IgD-negative memory B cell (primary cell): ENCODE measurements around the gene IRF7. TPM values are rescaled to one million over a fixed set of nuclear protein-coding genes. Genes with fewer than 3 reads are reported as not detected.

Experiments
- H3K27ac Mint-ChIP-seq, 3 donors: one replicate each; pipeline ENCODE4 v1.8.0; 2020 to 2022; ENCODE audit warnings: mild to moderate bottlenecking in 3 of 3, mixed read lengths in 3 of 3, moderate library complexity in 1 of 3
- H3K27me3 Mint-ChIP-seq: one replicate; pipeline ENCODE4 v1.8.0; 2021; ENCODE audit warnings: mixed read lengths
- H3K36me3 Mint-ChIP-seq: one replicate; pipeline ENCODE4 v1.8.0; 2020; ENCODE audit warnings: mild to moderate bottlenecking, mixed read lengths
- H3K4me1 Mint-ChIP-seq, 3 donors: one replicate each; pipeline ENCODE4 v1.8.0; 2020 to 2022; ENCODE audit warnings: mixed read lengths in 3 of 3, mild to moderate bottlenecking in 1 of 3
- H3K4me3 Mint-ChIP-seq, 4 donors: one replicate each; pipeline ENCODE4 v1.8.0; 2020 to 2022; ENCODE audit warnings: mild to moderate bottlenecking in 4 of 4, mixed read lengths in 4 of 4, moderate library complexity in 3 of 4
- H3K9me3 Mint-ChIP-seq, 3 donors: one replicate each; pipeline ENCODE4 v1.8.0; 2020 to 2021; ENCODE audit warnings: mixed read lengths in 3 of 3, mild to moderate bottlenecking in 1 of 3
- polyA plus RNA-seq: library from polyadenylated mRNA; unstranded; fragments of 300-500 nt; fragmentation: Illumina TruSeq; gene quantifications from one replicate; pipeline ENCODE4 v1.2.3, GENCODE V29; 2021

The IRF7 gene
- polyA plus RNA-seq, 1 donor from 2014 or later, result 103 TPM

DNA sequence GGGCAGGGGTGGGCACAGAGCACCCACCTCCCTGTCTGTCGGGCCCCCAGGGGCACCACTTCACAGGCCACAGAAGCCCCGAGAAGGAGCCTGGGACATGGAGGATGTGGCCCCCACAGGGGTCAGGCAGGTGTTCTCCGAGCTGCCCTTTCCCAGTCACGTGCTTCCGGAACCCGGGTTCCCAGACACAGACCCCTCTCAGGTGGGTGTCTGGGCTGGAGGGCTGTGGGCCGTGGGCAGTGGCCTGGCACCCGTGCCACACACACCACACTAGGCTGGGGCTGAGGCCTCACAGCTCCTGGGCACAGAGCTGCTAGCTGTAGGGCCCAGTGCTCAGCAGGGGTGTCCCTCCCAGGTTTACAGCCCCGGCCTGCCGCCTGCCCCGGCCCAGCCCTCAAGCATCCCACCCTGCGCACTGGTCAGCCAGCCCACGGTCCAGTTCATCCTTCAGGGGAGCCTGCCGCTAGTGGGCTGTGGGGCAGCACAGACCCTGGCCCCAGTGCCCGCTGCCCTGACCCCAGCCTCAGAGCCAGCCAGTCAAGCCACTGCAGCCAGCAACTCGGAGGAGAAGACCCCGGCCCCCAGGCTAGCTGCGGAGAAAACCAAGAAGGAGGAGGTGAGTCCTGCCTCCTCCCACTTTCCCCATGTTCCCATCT lies 5.5 kb downstream of the IRF7 start:
- Mint-ChIP-seq H3K27me3 (no peaks in the 10 kb centered on the region), H3K36me3 (peaks cover 4% of the 10 kb centered on the region), H3K9me3 (no peaks in the 10 kb centered on the region), H3K4me3 (no peak overlapping the region), H3K27ac (peak overlapping the region in 1 of 3 donors; percentile 86), H3K4me1 (peaks cover 2 to 4% (median 2%) of the 10 kb centered on the region in 3 donors)

DNA sequence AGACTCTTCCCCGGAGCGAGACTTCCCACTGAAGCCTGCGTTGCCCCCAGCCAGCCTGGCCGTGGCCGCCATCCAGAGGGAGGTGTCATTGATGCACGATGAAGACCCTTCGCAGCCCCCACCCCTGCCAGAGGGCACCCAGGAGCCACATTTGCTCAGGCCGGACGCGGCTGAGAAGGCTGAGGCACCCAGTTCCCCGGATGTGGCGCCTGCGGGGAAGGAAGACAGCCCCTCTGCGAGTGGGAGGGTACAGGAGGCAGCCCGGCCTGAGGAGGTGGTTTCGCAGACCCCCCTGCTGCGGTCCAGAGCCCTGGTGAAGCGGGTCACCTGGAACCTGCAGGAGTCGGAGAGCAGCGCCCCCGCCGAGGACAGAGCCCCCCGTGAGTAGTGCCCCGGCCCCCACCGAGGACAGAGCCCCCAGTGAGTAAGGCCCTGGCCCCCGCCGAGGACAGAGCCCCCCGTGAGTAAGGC lies 6.4 kb downstream of the IRF7 start:
- H3K4me1 Mint-ChIP-seq, result peaks cover 2 to 4% (median 2%) of the 10 kb centered on the region in 3 donors
- no peaks in the 10 kb centered on the region for H3K9me3 Mint-ChIP-seq
- H3K27me3 Mint-ChIP-seq, result no peaks in the 10 kb centered on the region
- H3K27ac Mint-ChIP-seq, result no peak overlapping the region
- peaks cover 5% of the 10 kb centered on the region for H3K36me3 Mint-ChIP-seq
- no peak overlapping the region for H3K4me3 Mint-ChIP-seq

DNA sequence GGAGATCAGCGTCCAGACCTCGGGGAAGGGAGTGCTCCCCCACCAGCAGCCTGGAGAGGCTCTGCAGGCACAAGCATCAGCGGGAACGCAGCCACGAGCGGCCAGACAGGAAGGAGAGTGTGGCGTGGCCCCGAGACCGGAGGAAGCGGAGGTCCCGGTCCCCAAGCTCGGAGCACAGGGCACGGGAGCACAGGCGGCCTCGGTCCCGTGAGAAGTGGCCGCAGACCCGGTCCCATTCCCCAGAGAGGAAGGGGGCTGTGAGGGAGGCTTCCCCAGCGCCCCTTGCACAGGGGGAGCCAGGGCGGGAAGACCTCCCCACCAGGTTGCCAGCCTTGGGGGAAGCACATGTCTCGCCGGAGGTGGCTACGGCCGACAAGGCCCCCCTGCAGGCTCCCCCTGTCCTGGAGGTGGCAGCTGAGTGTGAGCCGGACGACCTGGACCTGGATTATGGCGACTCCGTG lies 6.9 kb downstream of the IRF7 start:
- Mint-ChIP-seq H3K27me3 (no peaks in the 10 kb centered on the region), H3K36me3 (peaks cover 5% of the 10 kb centered on the region), H3K4me1 (peaks cover 0 to 4% (median 2%) of the 10 kb centered on the region in 3 donors), H3K4me3 (no peak overlapping the region), H3K27ac (peak overlapping the region in 1 of 3 donors; percentile 80), H3K9me3 (no peaks in the 10 kb centered on the region)

DNA sequence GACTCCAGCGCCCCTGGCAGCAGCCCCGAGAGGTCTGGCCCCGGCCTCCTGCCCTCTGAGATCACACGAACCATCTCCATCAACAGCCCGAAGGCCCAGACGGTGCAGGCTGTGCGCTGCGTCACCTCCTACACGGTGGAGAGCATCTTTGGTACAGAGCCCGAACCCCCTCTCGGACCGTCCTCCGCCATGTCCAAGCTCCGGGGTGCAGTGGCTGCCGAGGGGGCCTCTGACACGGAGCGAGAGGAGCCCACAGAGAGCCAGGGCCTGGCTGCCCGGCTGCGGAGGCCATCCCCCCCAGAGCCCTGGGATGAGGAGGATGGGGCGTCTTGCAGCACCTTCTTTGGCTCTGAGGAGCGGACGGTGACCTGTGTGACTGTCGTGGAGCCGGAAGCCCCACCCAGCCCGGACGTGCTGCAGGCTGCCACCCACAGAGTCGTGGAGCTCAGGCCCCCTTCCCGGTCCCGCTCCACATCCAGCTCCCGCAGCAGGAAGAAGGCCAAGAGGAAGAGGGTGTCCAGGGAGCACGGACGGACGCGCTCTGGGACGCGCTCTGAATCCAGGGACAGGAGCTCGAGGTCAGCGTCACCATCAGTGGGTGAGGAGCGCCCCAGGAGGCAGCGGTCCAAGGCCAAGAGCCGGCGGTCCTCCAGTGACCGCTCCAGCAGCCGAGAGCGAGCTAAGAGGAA lies 7.6 kb downstream of the IRF7 start:
- H3K4me3 Mint-ChIP-seq, result peak overlapping the region in 1 of 4 donors; percentile 33
- H3K36me3 Mint-ChIP-seq, result peaks cover 5% of the 10 kb centered on the region
- H3K27me3 Mint-ChIP-seq, result no peaks in the 10 kb centered on the region
- peak overlapping the region in 1 of 3 donors; percentile 80 for H3K27ac Mint-ChIP-seq
- H3K9me3 Mint-ChIP-seq, result no peaks in the 10 kb centered on the region
- peaks cover 0 to 4% (median 2%) of the 10 kb centered on the region in 3 donors for H3K4me1 Mint-ChIP-seq

DNA sequence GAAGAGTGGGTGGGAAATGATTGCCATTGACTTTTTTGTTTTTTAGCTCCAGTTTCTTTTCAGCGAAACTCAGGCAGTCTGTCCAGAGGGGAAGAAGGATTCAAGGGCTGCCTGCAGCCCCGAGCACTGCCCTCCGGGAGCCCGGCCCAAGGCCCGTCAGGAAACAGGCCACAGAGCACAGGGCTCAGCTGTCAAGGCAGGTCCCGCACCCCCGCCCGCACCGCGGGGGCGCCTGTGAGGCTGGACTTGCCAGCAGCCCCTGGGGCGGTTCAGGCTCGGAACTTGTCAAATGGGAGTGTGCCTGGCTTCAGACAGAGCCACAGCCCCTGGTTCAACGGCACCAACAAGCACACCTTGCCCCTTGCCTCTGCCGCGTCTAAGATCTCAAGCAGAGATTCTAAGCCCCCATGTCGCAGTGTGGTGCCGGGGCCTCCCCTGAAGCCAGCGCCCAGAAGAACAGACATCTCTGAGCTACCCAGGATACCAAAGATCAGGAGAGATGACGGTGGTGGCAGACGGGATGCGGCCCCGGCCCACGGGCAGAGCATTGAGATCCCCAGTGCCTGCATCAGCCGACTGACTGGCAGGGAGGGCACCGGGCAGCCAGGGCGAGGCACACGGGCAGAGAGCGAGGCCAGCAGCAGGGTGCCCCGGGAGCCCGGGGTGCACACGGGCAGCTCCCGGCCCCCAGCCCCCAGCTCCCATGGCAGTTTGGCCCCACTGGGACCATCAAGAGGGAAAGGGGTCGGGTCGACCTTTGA lies 8.6 kb downstream of the IRF7 start:
- Mint-ChIP-seq H3K27ac (peak overlapping the region in 1 of 3 donors; percentile 69), H3K36me3 (peaks cover 5% of the 10 kb centered on the region), H3K4me1 (peaks cover 0 to 3% (median 2%) of the 10 kb centered on the region in 3 donors), H3K27me3 (no peaks in the 10 kb centered on the region), H3K4me3 (no peak overlapping the region), H3K9me3 (no peaks in the 10 kb centered on the region)

DNA sequence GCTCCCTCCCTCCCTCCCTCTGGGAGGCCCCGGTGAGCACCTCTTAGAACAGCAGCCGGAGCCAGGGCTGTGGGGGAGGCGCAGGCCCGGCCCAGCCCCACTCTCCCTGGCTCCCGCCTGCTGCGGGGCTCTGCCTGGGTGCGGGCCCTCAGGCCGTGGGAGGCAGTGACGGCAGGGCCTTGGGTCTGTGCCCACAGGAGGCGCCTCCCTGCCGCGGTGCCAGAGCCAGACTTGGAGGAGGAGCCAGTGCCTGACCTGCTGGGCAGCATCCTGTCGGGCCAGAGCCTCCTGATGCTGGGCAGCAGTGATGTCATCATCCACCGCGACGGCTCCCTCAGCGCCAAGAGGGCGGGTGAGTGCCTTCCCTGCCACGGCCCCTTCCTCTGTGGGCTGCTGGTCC lies 9.5 kb downstream of the IRF7 start:
- no peak overlapping the region for H3K4me3 Mint-ChIP-seq
- H3K4me1 Mint-ChIP-seq, result peaks cover 0 to 2% (median 0%) of the 10 kb centered on the region in 3 donors
- no peak overlapping the region for H3K27ac Mint-ChIP-seq
- no peaks in the 10 kb centered on the region for H3K27me3 Mint-ChIP-seq
- H3K36me3 Mint-ChIP-seq, result peaks cover 5% of the 10 kb centered on the region
- H3K9me3 Mint-ChIP-seq, result no peaks in the 10 kb centered on the region

DNA sequence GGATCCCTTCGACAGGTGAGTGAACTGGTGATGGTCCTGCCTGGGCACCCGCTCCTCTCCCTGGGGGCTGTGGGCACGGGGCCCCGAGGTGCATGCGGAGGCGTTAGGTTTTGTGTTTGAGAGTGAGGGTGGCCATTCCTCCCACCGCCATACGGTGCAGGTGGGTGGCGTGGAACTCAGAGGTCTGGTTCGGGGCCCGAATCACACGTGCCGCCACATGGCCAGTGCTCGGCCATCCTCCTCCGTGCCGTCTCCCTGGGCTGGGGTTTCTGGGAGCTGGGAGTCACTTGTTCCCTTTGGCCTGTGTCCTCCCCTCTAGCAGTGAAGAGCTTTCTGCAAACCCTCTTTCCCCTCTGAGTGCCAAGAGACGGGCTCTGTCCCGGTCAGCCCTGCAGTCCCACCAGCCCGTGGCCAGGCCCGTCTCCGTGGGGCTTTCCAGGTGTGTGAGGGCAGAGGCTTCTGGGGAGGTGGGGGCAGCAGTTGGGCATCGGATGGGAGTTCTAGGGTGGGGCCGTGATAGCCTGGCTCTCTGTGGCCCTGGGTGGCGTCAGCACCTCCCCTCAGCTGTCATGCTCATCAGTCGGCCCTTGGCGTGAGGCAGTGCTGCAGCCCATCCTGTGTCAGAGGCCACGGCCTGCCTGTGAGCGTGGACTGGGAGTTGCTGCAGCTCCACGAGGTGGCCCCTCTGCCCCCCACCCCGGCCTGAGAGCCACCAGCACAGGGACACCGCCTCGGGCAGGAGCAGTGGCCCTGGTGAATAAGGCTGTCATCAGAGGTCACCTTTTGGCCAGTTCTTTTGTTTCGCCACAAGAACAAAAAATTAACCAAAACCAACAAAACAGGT lies 10.2 kb downstream of the IRF7 start:
- H3K27me3 Mint-ChIP-seq, result no peaks in the 10 kb centered on the region
- H3K4me3 Mint-ChIP-seq, result no peak overlapping the region
- peaks cover 0 to 2% (median 0%) of the 10 kb centered on the region in 3 donors for H3K4me1 Mint-ChIP-seq
- H3K27ac Mint-ChIP-seq, result peak overlapping the region in 2 of 3 donors; percentile 62 to 88
- no peaks in the 10 kb centered on the region for H3K9me3 Mint-ChIP-seq
- H3K36me3 Mint-ChIP-seq, result peaks cover 3% of the 10 kb centered on the region

DNA sequence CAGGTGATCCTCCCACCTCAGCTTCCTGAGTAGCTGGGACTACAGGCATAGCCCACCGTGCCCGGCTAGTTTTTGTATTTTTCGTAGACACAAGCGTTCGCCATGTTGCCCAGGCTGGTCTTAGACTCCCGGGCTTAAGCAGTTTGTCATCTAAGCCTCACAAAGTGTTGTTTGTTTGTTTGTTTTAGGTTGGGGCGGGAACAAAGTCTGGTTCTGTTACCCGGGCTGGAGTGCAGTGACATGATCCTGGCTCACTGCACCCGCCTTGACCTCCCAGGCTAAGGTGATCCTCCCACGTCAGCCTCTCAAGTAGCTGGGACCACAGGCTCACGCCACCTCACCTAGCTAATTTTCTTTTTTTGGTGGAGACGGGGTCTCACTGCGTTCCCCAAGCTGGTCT lies 12.6 kb downstream of the IRF7 start:
- no peak overlapping the region for H3K27ac Mint-ChIP-seq
- no peaks in the 10 kb centered on the region for H3K4me1 Mint-ChIP-seq
- peaks cover 3% of the 10 kb centered on the region for H3K36me3 Mint-ChIP-seq
- H3K9me3 Mint-ChIP-seq, result no peaks in the 10 kb centered on the region
- no peaks in the 10 kb centered on the region for H3K27me3 Mint-ChIP-seq
- H3K4me3 Mint-ChIP-seq, result no peak overlapping the region

DNA sequence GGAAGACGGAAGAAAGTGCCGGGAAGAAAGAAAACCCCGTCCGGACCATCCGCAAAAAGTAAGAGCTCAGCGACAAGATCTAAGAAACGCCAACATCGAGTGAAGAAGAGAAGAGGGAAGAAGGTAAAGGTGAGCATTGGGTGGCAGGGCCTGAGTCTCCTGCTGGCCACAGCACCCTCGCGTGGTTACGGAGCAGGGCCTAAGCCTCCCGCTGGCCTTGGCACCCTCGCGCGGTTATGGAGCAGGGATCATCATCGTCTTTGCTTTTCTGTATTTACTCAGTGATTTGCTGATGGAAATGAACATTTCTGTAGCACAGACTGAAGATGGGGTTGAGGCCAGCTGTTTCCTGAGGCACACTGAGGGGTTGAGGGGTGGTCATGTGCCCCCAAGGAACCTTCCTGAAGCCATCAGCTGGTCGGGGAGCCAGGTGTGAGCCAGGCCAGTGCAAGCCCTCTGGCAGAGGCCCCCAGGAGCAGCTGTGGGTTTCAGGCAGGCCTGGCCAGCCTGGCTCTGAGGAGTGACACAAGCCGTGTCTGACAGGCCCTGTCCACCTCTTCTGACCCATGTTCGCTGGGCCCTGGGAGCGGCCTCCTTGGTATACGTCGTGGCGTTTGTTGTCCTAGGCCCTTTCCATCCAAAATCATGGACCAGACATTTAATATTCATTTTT lies 14.0 kb downstream of the IRF7 start:
- Mint-ChIP-seq H3K4me1 (no peaks in the 10 kb centered on the region), H3K36me3 (peaks cover 3% of the 10 kb centered on the region), H3K4me3 (no peak overlapping the region), H3K27me3 (no peaks in the 10 kb centered on the region), H3K27ac (peak overlapping the region in 1 of 3 donors; percentile 47), H3K9me3 (no peaks in the 10 kb centered on the region)

DNA sequence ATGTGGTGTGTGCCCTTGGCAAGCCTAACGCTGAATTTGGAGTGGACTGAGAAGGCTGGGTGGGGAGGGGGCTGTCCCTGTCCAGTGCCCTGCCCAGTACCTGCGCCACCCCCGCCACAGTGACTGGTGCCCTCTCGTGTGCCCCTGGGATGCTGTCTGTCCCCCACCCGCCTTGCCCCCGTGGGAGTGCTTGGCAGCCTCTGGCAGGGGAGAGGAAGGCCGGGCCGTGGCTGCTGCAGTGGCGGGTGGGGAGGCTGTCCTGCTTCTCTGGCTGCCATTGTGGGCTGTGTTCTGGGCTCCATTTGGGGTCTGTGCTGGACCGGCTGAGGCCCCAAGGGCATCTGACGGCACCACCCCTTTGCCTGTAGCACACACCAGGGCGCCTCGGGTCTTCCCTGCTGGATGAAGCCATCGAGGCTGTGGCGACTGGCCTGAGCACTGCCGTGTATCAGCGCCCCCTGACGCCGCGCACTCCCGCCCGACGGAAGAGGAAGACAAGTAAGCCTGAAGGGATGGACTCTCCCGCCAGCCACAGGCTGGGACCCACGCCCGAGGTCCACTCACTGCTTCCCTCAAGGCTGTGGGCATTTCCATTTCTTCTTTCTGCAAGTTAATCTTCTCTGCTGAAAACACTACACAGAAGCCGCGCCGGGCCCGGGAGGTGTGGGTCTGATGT lies 17.6 kb downstream of the IRF7 start:
- H3K27me3 Mint-ChIP-seq, result no peaks in the 10 kb centered on the region
- H3K4me3 Mint-ChIP-seq, result peak overlapping the region in 1 of 4 donors; percentile 3

DNA sequence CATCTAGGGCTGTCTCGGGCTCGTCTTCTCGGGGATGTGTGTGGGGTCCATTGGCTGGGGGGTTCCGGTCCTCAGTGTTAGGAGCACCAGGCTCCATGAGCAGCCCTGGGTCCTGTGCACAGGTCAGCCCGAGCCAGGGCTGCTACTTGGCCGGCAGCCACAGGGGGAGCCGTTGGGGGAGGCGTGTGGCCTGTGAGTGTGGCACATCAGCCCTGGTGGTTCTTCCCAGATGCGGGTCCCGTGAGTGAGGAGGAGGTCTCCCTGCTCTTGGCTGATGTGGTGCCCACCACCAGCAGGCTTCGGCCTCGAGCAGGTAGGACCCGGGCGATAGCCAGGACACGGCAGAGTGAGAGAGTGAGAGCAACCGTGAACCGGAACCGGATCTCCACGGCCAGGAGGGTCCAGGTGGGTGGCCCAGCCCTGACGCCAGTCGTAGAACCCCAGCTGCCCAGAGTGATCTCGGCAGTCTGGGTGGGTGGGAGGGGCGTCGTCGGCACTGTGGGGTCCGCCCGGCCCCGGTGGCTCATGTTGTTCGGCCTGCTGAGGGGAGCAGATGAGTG lies 18.5 kb downstream of the IRF7 start:
- Mint-ChIP-seq H3K36me3 (peaks cover 6% of the 10 kb centered on the region), H3K4me3 (no peak overlapping the region), H3K9me3 (no peaks in the 10 kb centered on the region), H3K4me1 (no peaks in the 10 kb centered on the region), H3K27ac (no peak overlapping the region), H3K27me3 (no peaks in the 10 kb centered on the region)

More for the DNA sequence above, 17.6 kb downstream of the IRF7 start:
- Mint-ChIP-seq H3K9me3 (no peaks in the 10 kb centered on the region), H3K4me1 (no peaks in the 10 kb centered on the region), H3K36me3 (peaks cover 6% of the 10 kb centered on the region), H3K27ac (no peak overlapping the region)

DNA sequence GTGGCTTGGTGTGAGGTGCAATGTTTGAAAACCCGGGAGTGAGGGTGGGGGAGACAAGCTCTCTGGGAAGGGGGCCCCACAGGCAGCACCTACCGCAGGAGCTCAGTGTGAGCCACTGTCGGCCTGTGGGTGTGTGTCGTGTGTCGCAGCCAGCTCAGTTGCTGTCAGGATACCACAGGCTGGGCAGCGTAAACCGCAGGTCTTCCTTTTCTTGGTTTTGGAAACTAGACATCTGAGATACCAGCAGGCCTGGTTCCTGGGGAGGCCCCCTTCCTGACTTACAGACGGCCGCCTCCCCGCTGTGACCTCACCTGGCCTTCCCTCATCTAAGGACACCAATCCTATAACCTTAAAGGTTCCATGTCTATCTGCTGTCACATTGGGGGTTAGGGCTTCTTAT lies 19.4 kb downstream of the IRF7 start:
- Mint-ChIP-seq H3K4me1 (no peaks in the 10 kb centered on the region), H3K4me3 (no peak overlapping the region), H3K27ac (peak overlapping the region in 1 of 3 donors; percentile 43), H3K9me3 (no peaks in the 10 kb centered on the region), H3K27me3 (no peaks in the 10 kb centered on the region), H3K36me3 (peaks cover 4% of the 10 kb centered on the region)

DNA sequence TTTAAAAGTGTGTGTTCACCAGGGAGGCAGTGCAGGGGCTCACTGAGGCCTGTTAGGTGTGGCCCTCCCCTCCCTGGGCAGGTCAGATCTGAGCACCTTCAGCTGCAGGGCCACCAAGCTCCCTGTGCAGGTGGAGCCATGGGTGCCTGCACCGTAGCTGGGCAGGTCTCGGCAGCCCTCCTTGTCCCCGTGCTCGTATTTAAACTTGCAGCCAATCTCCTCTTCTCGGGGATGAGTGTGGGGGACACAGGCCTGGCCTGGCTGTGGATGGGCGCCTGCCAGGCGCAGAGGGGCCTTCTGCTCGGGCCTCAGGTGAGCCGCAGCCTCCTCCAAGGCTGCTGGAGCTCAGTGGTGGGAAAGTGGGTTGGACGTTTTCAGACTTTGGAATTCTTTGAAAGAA lies 20.4 kb downstream of the IRF7 start:
- no peaks in the 10 kb centered on the region for H3K4me1 Mint-ChIP-seq
- H3K4me3 Mint-ChIP-seq, result no peak overlapping the region
- peaks cover 4% of the 10 kb centered on the region for H3K36me3 Mint-ChIP-seq
- H3K27ac Mint-ChIP-seq, result no peak overlapping the region
- no peaks in the 10 kb centered on the region for H3K27me3 Mint-ChIP-seq
- no peaks in the 10 kb centered on the region for H3K9me3 Mint-ChIP-seq
